ENCODE results near the gene NEDD8. TPM values are rescaled to one million over a fixed set of nuclear protein-coding genes. Genes with fewer than 3 reads are reported as not detected.

The NEDD8 gene
- total RNA-seq, 4 donors from 2014 or later, result 61.2 to 1,004 (median 192) TPM

DNA sequence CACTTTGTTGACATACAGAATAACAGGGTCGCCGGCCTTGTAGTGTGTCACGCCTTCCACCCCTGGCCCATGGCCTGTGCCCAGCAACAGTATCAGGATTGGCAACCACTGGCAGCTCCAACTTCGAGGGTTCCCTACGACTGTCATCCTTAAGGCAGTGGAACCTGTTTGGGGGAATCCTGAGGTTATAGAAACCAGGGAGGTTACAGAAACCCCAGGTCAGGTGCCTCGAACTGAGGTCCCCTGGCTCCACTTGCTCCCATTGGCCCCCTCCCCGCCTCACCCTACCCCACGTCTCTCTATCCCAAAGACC lies 37.3 kb downstream of the NEDD8 start:
- TF ChIP-seq POLR2A (IDR thresholded peaks at IDR 0.05), result no peak
- TF ChIP-seq, protein P1, sequence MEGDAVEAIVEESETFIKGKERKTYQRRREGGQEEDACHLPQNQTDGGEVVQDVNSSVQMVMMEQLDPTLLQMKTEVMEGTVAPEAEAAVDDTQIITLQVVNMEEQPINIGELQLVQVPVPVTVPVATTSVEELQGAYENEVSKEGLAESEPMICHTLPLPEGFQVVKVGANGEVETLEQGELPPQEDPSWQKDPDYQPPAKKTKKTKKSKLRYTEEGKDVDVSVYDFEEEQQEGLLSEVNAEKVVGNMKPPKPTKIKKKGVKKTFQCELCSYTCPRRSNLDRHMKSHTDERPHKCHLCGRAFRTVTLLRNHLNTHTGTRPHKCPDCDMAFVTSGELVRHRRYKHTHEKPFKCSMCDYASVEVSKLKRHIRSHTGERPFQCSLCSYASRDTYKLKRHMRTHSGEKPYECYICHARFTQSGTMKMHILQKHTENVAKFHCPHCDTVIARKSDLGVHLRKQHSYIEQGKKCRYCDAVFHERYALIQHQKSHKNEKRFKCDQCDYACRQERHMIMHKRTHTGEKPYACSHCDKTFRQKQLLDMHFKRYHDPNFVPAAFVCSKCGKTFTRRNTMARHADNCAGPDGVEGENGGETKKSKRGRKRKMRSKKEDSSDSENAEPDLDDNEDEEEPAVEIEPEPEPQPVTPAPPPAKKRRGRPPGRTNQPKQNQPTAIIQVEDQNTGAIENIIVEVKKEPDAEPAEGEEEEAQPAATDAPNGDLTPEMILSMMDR (IDR thresholded peaks at IDR 0.05), result no peak
- no peak for DNase-seq
- no peaks in the 10 kb centered on the region for H3K27me3 ChIP-seq
- H3K4me3 ChIP-seq, result peak overlapping the region; percentile 77 to 91
- intact Hi-C loops (cut with DNase I; ENCODE audit: low total_unique reads), result no loop called here
- H3K4me1 ChIP-seq, result no peaks in the 10 kb centered on the region
- H3K9me3 ChIP-seq, result no peaks in the 10 kb centered on the region
- H3K36me3 ChIP-seq, result no peaks in the 10 kb centered on the region
- peak overlapping the region; percentile 94 to 95 for H3K27ac ChIP-seq

DNA sequence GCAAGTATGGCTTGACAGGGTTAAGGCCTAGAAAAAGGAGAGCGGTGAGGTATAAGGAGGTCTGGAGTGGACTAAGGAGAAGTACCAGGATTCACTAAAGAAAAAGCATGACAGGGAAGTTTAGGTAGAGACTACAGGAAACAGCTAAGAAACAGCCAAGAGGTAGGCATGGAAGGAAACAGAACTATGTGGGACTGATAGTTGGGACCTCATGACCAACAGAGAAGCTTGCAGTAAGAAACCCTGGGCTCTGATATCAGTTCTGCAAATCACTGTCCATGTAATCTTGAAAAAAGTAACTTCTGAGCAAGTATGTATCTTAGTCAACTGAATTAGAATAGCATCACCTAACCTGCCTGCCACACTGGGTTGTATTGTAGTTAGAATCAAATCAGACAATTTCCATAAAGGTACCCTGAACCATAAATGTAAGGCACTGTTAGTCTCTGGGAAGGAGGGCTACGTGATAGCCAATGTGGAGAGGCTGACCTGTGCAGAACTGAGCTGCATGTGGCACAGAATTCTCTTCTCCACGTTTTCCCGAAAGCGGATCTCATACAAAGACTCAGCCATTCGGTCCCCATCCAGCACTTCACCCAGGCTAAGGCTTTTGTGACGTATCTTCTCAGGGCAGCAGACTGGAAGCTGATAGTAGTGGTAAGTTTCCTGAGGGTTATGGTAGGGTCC lies 37.8 kb downstream of the NEDD8 start:
- Histone ChIP-seq H3K27me3 (no peaks in the 10 kb centered on the region), H3K27ac (peak overlapping the region; percentile 94 to 95), H3K4me1 (no peaks in the 10 kb centered on the region), H3K36me3 (no peaks in the 10 kb centered on the region), H3K4me3 (peak overlapping the region; percentile 77 to 91), H3K9me3 (no peaks in the 10 kb centered on the region)
- no peak for TF ChIP-seq POLR2A (IDR thresholded peaks at IDR 0.05)
- TF ChIP-seq, protein P1 (IDR thresholded peaks at IDR 0.05), result no peak
- intact Hi-C loops (cut with DNase I; ENCODE audit: low total_unique reads), result no loop called here
- DNase-seq, result no peak

DNA sequence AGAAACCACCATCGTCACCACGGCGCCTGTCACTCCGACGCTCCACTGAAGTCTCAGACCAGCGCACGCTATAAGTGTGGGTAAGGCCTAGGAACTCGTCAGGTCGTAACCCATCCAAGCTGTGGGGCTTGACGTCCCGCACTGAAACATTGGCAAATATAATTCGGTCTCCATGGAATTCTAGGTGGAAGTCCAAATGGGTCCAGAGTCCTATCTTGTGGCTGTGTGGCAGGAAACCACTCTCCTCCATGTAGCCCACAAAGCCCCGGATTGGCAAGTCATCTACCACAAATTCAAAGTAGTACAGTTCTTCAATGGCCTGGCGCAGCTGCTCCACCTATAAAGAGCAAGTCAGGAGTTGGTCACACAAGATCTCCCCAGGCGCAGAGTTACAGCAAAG lies 39.2 kb downstream of the NEDD8 start:
- Histone ChIP-seq H3K27ac (no peak overlapping the region), H3K27me3 (no peaks in the 10 kb centered on the region), H3K4me3 (no peak overlapping the region), H3K36me3 (no peaks in the 10 kb centered on the region), H3K9me3 (no peaks in the 10 kb centered on the region), H3K4me1 (no peaks in the 10 kb centered on the region)
- no peak for DNase-seq
- no peak for TF ChIP-seq POLR2A (IDR thresholded peaks at IDR 0.05)
- TF ChIP-seq, protein P1 (IDR thresholded peaks at IDR 0.05), result no peak
- intact Hi-C loops (cut with DNase I; ENCODE audit: low total_unique reads), result no loop called here

DNA sequence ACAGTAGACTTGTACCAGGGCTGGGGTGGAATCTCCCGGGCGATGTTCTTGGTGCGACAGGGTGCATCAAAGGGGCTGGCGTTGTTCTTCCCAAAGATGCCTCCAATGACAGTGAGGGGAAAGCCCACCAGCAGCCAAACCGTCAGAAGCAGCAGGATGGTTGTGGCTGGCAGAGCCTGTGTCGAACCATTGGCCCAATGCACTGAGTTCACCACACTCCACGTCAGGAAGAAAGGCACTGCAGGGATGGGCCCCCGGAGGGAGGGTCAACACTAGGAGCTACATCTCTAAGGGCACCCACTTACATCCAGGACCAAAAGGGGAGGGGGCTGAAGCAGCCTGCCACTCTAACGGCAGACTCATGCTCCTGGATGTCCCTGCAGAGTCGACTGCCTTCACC lies 41.8 kb downstream of the NEDD8 start:
- no peak overlapping the region for H3K27ac ChIP-seq
- no peaks in the 10 kb centered on the region for H3K4me1 ChIP-seq
- no peak for DNase-seq
- no peak overlapping the region for H3K4me3 ChIP-seq
- no peaks in the 10 kb centered on the region for H3K27me3 ChIP-seq
- no peaks in the 10 kb centered on the region for H3K36me3 ChIP-seq
- H3K9me3 ChIP-seq, result no peaks in the 10 kb centered on the region
- TF ChIP-seq, protein P1 (IDR thresholded peaks at IDR 0.05), result no peak
- no peak for TF ChIP-seq POLR2A (IDR thresholded peaks at IDR 0.05)
- intact Hi-C loops (cut with DNase I; ENCODE audit: low total_unique reads), result no loop called here

DNA sequence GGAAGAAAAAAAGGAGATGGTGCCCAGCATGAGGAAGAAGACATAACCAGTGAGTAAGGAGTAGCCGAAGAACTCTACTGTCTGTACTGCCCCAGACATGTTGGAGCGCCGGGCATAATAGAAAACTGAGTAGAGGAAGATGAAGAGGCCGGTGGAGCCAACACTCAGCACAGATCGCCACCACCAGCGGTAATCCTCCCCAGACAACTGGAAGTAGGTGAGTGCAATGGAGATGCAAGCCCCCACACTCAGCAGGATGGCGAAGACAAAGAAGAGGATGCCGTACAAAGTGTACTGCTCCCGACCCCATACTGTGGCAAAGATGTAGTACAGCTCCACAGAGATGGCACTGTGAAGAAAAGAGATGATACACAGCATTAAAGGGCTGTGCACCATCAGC lies 42.7 kb downstream of the NEDD8 start:
- no peak overlapping the region for H3K27ac ChIP-seq
- no peak overlapping the region for H3K4me3 ChIP-seq
- no peak for DNase-seq
- no peaks in the 10 kb centered on the region for H3K27me3 ChIP-seq
- intact Hi-C loops (cut with DNase I; ENCODE audit: low total_unique reads), result no loop called here
- H3K4me1 ChIP-seq, result no peaks in the 10 kb centered on the region
- no peak for TF ChIP-seq POLR2A (IDR thresholded peaks at IDR 0.05)
- TF ChIP-seq, protein P1 (IDR thresholded peaks at IDR 0.05), result no peak
- no peaks in the 10 kb centered on the region for H3K9me3 ChIP-seq
- H3K36me3 ChIP-seq, result no peaks in the 10 kb centered on the region

All from uterus (tissue), 4 donors.